ENCODE measurements around the gene CHRNA5.
"Not testable (repeated sequence)": the region's sequence is repeated elsewhere in the genome, so short reads cannot be mapped to it uniquely, and the experiment has no call there.

CHRNA5 gene

DNA sequence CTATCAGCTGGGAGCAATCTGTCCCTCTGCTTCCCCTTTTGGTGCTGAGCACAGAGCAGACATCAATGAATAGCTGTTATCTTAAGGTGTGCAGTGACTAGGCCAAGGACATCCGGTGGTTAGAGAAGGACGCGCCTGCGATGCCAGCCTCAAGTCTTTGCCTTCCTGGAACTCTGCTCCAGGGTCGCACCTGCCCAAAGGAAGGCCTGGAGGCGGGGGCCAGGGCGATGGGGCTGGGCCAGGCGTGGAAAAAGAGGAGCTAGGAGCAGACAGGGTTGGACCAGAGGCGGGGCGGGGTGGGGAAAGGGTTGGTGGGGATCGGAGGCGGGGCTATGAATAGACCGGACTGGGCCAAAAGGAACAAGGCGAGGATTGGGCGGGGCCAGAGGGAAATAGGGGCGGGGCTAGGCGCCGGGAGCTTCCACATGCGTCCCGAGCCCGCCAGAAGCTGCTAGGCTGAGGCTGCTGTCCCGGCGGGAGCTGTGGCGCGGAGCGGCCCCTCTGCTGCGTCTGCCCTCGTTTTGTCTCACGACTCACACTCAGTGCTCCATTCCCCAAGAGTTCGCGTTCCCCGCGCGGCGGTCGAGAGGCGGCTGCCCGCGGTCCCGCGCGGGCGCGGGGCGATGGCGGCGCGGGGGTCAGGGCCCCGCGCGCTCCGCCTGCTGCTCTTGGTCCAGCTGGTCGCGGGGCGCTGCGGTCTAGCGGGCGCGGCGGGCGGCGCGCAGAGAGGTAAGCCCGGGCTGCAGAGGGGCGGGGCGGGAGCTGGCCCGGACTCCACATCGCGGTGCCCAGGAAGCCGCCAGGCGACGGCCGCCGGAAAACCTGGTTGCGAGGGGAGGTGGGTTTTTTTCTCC is at the start of gene CHRNA5:
TSS of gene CHRNA5 (plus strand) at position 424 of the 854 bp plus-strand sequence. CDS start at position 624, 200 bp downstream.
- DNase-seq (ENCODE audit: low read depth in 2 of 2), result peak; percentile 66 to 95

DNA sequence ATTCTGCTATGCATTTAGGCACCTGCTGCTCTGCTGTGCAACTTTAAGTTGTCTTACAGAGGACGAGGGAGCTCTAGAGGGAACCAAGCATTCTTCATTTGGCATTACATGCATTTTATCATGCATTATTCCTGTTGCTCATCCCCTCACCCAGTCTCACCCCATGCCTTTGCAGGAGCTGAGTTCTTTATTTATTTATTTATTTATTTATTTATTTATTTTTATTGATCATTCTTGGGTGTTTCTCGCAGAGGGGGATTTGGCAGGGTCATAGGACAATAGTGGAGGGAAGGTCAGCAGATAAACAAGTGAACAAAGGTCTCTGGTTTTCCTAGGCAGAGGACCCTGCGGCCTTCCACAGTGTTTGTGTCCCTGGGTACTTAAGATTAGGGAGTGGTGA is 45.3 kb upstream of the CHRNA5 start:
- DNase-seq (ENCODE audit: low read depth in 2 of 2), result not testable (repeated sequence)

DNA sequence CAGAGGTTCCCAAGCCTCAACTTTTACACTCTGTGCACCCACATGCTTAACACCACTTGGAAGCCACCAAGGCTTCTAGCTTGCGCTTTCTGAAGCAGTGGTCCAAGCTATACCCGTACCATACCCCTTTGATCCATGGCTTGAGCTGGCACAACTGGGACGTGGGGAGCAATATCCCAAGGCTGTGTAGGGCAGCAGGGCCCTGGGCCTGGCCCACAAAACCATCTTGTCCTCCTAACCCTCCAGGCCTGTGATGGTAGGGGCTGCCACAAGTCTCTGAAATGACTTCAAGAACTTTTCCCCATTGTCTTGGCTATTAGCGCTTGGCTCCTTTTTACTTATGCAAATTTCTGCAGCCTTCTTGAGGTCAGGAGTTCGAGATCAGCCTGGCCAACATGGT is 41.1 kb upstream of the CHRNA5 start:
- DNase-seq (ENCODE audit: low read depth in 2 of 2), result no peak

DNA sequence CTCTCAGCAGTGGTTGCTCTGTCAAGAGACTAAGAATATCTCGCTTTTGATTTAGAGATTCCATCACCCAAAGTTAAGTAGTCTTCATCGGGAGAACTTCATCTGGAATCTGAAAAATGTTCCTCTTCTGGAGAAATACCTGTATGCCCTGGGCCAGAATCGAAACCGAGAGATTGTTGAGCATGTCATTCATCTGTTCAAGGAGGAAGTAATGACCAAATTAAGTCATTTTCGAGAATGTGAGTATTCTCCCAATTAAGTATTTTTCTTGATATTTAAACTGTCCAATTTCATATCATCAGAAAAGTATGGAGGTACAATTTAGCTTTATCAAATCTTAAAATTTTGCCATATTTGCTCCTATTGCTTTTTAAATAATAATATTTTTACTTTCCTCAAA is 38.0 kb upstream of the CHRNA5 start:
- DNase-seq (ENCODE audit: low read depth in 2 of 2), result no peak

DNA sequence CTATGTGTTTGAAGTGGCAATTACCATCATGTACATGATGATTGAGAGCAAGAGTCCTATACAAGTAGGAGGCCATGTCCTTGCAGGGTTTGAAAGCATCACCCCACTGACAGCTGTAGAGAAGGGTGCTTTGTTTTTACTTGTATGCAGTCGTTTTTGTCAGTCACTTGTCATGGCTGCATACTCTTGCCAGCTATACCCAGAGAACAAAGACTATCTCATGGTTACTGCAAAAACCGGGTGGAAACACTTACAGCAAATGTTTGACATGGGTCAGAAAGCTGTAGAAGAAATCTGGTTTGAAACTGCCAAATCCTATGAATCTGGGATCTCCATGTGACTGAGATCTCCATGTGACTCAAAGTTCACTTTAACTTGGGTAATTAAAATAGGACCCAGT is 32.0 kb upstream of the CHRNA5 start:
- no peak for DNase-seq (ENCODE audit: low read depth in 2 of 2)

DNA sequence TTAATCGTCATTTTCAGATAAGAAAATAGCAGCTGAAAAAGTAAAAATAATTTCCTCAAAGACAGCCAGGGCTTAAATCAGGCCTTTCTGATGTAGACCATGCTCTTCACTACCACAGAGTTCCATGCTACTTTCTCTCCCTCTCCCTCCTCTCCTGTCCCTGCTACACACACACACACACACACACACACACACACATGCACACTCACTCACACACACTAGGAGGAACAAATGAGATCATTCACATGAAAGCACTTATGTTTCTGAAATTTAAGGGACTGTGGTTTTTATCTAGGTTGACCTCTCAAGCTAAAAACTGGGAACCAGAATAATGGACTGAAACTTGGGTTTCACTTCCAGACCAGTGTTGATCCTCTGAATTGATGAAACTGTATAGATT is 29.2 kb upstream of the CHRNA5 start:
- no peak for DNase-seq (ENCODE audit: low read depth in 2 of 2)

DNA sequence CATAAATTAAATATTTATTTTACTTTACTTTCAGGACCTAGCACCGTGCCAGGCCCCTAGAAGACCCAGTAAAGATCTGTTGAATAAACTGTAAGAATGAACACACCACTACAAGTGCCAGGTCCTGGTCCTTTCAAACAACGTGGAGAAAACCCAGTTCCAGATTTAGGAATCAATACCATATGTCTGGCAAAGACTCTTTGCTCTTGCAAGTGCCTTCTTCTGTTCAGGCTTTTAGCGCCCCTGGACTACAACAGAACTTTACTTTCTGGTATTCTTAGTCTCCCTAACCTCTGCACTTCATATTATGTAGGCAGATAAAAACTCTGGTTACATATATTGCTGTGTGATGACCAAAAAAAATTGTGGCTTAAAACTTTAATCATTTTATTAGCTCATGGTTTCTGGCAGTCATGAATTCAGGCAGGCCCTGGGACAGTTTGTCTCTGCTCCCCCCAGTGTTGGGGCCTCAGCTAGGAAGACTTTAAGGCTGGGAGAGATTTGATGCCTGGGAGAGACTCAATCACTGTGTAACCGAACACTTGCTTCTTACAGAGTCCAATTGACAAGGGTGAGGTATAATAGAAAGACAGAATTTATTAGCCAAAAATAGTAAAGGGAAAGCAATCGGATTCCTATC is 27.9 kb upstream of the CHRNA5 start:
- DNase-seq (ENCODE audit: low read depth in 2 of 2), result no peak

DNA sequence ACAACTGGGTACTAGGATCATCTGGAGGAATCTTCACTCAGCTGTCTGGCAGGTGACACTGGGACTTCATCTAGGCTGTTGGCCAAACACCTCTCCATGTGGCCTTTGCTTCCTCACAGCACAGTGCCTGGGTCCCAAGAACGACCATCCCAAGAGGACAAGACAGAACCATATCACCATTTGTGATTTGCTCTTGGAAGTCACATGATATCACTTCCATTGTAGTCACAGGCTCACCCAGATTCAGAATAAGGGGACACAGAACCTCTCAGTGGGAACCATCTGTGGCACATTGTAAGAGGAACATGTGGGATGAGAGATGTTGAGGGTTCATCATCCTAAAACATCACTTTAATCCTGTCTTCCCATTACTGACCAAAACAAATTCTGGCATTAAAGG is 27.0 kb upstream of the CHRNA5 start:
- no peak for DNase-seq (ENCODE audit: low read depth in 2 of 2)

DNA sequence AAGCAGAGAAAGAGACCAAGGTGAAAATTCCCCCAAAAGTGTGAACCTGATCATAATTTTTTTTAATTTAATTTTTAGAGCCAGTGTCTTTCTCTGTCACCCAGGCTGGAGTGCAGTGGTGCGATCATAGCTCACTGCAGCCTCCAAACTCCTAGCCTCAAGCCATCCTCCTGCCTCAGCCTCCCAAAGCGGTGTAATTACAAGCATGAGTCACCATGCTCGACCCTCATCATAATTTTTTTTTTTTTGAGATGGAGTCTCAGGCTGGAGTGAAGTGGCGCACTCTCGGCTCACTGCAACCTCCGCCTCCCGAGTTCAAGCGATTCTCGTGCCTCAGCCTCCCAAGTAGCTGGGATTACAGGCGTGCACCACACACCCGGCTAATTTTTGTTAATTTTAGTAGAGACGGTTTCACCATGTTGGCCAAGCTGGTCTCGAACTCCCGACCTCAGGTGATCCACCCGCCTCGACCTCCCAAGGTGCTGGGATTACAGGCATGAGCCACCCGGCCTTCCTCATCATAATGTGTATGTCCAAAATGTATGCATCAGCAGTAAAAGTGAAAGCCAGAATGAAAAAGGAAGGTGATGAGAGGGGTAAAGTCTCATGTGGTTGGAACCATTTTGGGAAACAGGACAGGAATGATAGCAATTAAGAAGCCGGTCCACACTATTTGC is 25.7 kb upstream of the CHRNA5 start:
- not testable (repeated sequence) for DNase-seq (ENCODE audit: low read depth in 2 of 2)

DNA sequence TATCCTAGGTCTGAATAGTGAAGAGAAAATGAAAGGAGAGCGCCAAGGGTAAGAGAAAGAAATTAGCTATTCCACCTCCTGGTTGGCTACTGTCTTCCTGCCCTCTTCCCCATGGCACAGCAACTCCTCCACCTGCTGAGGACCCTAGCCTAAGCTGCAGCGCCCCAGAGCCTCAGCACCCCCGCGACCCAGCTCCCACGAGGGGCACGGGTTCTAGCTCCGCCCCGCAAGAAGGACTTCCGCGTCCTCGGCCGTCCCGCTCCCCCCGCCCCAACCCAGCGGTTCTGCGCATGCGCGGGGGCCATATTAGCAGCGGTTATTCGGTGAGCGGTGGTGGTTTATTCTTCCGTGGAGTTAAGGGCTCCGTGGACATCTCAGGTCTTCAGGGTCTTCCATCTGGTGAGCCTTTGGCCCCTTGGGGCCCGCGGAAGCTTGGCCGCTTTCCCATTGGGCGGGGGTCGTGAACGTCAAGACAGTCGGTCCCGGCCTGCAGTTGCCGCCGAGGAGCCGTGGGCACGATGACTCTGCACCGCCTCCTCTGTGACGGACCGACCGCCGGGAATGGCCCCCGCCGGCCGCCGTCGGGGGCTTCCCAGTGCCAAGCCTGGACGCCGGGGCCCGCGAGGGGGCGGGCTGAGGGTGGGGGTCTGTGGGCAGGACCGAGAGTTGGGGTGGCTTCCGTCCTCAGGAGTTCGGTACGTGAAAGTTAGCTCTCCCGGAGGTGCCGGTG is 25.0 kb upstream of the CHRNA5 start, which contains the start of gene PSMA4:
TSS of gene PSMA4 (plus strand) at position 304 of the 730 bp plus-strand sequence. CDS start 1,484 bp downstream, outside the sequence.
- DNase-seq (ENCODE audit: low read depth in 2 of 2), result peak; percentile 90 to 93

DNA sequence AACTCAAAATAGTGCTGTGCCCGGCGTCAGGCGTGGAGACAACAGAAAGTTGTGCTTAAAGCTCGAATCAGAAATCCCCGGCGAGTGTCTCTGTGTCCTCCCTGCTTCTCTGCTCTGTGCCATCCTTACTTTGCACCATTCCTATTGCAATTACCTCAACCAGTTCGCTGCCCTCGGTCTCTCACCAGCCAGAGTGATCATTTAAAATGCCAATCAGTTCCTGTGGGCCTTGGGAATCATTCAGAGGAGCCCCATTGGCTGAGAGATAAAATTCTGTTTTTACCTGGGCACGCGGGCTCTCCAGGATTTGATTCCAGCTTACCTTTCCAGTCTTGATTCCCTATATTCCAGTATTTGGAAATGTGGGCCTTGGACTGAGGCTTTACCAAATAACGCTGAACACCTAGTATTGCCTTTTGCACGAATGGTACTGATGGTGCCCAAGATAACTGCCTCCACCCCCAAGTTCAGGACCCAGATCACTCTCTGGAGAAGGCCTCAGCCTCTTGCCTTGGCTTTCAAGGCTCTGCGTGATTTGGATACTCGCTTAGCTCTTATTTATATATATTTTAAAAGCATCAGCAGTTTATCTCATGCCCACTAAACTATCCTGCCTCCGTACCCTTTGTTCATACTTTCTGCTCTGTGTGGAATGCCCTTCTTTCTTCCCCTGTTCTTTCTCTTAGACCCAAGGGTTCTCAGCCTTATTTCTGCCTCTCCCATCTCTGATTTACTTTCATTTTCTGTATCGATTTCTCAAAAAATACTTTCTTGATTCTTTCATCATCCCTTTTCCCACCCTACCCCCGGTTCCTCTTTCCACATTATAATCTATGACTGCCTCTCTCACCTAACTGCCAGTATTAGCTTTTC is 24.2 kb upstream of the CHRNA5 start:
- DNase-seq (ENCODE audit: low read depth in 2 of 2), result no peak

DNA sequence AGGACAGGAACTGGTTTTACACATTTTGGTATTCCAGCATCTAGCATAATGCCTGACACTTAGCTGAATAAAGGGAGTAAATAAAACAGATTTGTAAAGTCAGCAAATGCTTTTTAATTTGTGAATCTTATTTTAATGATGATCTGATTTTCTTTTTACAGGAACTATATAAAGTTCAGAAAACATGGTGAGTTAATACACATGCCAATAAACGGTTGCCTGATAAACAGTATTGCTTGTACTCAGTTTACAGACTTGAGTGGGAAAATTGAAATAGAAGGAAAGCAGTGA is 23.6 kb upstream of the CHRNA5 start:
- no peak for DNase-seq (ENCODE audit: low read depth in 2 of 2)

DNA sequence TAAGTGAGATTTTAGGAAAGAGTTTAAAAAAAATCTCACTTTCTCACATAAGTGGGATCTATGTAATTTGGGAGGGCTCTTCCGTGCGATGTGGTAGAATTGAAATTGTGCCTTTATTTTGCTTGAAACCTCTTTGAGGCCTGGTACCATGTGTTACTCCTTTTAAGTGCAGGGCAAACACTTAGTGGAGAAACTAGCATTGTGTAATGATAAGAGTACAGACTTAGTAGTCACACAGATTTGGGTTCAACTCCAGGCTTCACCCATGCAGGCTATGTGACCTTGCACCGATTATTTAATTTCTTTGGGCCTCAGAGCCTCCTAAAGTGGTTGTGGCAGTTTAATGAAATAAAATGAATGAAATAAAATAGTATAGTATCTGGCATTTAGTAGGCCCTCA is 22.7 kb upstream of the CHRNA5 start:
- DNase-seq (ENCODE audit: low read depth in 2 of 2), result no peak

DNA sequence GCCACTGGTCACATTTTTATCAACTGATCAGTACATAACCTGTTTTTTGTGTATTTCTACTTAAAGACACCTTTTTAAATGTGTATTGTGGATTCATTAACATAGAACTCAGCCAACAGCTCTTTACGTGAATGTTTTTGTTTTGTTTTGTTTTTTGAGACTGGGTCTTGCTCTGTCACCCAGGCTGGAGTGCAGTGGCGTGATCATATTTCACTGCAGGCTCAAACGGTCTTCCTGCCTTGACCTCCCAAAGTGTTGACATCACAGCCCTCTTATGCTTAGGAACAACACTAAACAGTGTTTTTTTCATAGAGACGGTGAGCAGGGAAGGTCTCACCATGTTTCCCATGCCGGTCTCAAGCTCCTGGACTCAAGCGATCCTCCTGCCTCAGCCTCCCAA is 15.1 kb upstream of the CHRNA5 start:
- no peak for DNase-seq (ENCODE audit: low read depth in 2 of 2)

DNA sequence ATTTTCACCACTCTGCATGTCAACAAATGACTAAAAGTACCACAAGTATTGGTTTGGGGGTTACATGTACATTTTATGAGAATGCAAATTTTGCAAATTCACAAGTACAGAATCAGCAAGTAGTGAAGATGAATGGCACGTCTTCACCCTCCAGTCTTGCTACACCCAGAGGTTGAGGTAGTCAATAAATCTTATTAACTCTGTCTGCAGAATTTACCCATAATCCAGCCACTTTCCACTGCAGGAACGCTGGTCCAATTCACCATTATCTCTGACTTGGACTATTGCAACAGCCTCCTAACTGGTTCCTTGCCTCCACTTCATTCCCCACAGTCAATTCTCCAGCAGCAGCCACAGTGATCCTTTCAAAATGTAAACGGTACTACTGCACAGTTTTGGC is 14.5 kb upstream of the CHRNA5 start:
- no peak for DNase-seq (ENCODE audit: low read depth in 2 of 2)

DNA sequence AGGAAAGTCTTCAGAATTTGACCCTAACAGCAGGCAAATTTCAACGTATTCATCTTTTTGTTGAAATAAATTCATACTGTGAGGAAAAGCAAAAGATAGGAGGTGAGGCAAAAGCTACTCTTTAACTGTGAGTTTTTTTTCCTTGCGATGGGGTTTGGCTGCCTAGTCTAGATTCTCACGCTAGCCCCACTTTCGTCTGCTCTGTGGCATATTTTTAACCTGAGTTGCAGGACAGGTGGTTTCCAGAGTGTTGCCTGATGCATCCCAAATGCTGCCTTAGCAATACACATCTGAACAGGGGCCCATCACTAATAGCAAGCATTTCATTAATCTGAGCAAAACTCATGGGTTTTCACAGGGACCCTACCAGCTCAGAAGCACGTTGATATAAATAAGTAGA is 13.4 kb upstream of the CHRNA5 start:
- DNase-seq (ENCODE audit: low read depth in 2 of 2), result no peak

DNA sequence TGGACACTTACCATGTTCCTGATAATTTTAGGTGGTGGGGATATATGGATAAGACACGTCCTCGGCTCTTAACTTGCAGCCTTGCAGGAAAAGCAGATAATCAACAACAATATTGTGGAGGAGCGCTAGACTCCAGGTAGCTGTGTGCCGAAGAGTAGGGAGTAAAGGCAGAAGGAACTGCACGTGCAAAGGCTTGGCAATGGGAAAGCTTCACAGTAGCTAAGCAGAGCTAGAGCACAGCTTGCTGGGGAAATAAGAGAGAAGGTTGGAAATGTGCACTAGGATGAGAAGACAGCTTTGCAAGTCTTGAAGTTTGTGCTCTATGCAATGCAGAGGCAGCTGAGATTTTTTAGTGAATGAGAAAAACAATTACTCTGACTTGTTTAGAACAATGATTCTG is 12.7 kb upstream of the CHRNA5 start:
- DNase-seq (ENCODE audit: low read depth in 2 of 2), result no peak

DNA sequence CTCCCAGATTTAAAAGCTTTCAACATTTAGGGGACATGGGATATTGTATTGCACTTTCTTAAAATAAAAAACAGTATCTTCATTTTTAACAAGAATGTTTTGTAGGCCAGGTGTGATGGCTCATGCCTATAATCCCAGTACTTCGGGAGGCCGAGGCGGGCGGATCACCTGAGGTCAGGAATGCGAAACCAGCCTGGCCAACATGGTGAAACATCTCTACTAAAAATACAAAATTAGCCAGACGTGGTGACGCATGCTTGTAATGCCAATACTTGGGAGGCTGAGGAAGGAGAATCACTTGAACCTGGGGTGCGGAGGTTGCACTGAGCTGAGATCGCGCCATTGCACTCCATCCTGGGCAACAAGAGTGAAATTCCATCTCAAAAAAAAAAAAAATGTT is 5.1 kb upstream of the CHRNA5 start:
- not testable (repeated sequence) for DNase-seq (ENCODE audit: low read depth in 2 of 2)

DNA sequence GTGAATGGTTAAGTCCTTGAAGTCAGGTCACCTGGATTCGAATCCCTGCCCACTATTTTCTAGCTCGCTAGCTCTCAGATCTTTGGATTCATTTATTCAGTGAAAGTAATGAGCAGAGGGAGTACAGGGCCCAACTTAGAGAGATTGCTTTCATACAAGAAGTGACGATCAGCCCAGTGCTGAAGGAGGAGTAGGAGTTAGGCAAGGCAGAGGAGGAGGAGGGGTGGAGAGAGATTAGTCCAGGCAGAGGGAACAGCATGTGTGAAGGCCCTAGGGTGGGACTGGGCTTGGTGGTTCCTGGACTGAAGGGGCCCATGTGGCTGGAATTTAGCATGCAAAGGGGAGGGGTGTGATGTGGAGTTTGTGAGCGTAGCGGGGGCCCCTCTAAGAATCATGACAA is 3.8 kb upstream of the CHRNA5 start:
- DNase-seq (ENCODE audit: low read depth in 2 of 2), result no peak

DNA sequence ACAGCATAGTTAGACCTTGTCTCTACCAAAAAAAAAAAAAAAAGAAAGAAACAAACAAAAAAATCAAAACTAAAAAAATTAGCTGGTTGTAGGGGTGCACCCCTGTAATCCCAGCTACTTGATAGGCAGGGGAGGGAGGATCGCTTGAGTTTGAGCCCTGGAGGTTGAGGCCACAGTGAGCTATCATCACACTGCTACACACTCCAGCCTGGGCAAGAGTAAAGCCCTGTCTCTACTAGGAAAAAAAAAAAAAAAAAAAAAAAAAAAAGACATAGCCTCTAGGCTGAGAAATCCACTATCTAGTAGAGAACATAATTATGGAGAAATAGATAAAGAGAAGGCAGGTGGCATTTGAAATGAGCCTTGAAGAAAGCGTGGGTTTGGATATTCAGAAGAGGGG is 2.2 kb upstream of the CHRNA5 start:
- DNase-seq (ENCODE audit: low read depth in 2 of 2), result no peak

DNA sequence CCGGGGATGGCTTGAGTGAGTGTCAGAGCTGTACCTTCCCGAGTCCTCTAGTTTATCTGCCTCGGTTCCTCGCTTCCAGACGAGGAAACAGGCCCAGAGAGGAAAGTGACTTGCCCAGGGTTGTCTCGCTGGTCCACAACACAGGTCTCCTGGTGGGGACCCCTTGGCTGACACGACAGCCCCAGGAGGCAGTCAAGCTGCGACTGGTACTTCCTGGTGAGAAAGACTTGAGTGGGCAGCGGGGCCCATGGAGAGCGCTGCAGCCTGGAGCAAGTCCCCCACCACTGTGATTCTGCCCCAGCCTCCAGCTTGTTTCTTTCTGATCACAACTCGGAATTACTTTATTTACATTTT is 600 bp upstream of the CHRNA5 start:
- no peak for DNase-seq (ENCODE audit: low read depth in 2 of 2)
